ENCODE data around the gene CPZ. TPM values are rescaled to one million over a fixed set of nuclear protein-coding genes. Genes with fewer than 3 reads are reported as not detected.

Gene CPZ
- total RNA-seq, 1 experiment from 2014 or later, result 37.3 TPM

- Histone ChIP-seq H3T11ph (ENCODE audit: low read length) (no peak overlapping the region), H3K4ac (ENCODE audit: low read depth, low read length) (no peak overlapping the region), H3K27ac (ENCODE audit: insufficient read length, low read depth, low read length) (no peak overlapping the region), H3K79me1 (ENCODE audit: insufficient read depth, low read depth, low read length, poor library complexity, severe bottlenecking) (no peaks in the 10 kb centered on the region), H2BK20ac (ENCODE audit: low read depth, low read length, poor library complexity, severe bottlenecking) (no peak overlapping the region), H2BK15ac (ENCODE audit: low read depth, low read length) (no peak overlapping the region), H3K79me2 (ENCODE audit: insufficient read depth, low read length) (no peaks in the 10 kb centered on the region), H3K9me3 (ENCODE audit: control insufficient read depth, low read depth, low read length) (no peaks in the 10 kb centered on the region), H3K14ac (ENCODE audit: insufficient read depth, low read length) (no peak overlapping the region; the same call in 1 of the 2 replicates), H3K18ac (ENCODE audit: insufficient read length, low read depth, low read length) (no peak overlapping the region), H3K23me2 (ENCODE audit: insufficient read length, low read depth, low read length, poor library complexity, severe bottlenecking) (no peaks in the 10 kb centered on the region), H4K20me1 (ENCODE audit: control insufficient read depth, insufficient read depth, insufficient read length) (no peaks in the 10 kb centered on the region), H2BK5ac (ENCODE audit: insufficient read length, low read length) (no peak overlapping the region), H3K23ac (ENCODE audit: insufficient read length, low read depth, low read length) (no peak overlapping the region), H3K4me1 (ENCODE audit: insufficient read depth, low read length) (no peaks in the 10 kb centered on the region), H2BK120ac (ENCODE audit: low read depth, low read length, poor library complexity, severe bottlenecking) (no peak overlapping the region), H4K8ac (replicated peaks; ENCODE audit: insufficient read length, low read depth, low read length) (no peak overlapping the region), H3K27me3 (ENCODE audit: insufficient read depth, low read length) (no peaks in the 10 kb centered on the region), H4K91ac (ENCODE audit: insufficient read length, low read depth, low read length) (no peak overlapping the region), H2AFZ (ENCODE audit: low read length) (no peak overlapping the region), H2BK12ac (ENCODE audit: insufficient read length, low read depth, low read length) (no peak overlapping the region), H3K4me2 (ENCODE audit: insufficient read depth, insufficient read length, low read length) (no peak overlapping the region), H3K56ac (ENCODE audit: insufficient read length, low read depth, low read length) (no peak overlapping the region), H3K9ac (ENCODE audit: extremely low read depth, insufficient read length, low read length) (no peak overlapping the region), H4K5ac (ENCODE audit: insufficient read length, low read depth, low read length) (no peak overlapping the region), H2AK5ac (ENCODE audit: insufficient read length, low read length) (no peak overlapping the region)
- no peak overlapping the region for H3K27ac Mint-ChIP-seq
- H3K36me3 Mint-ChIP-seq (ENCODE audit: insufficient read depth in 1 of 3, low read depth in 3 of 3), result no peaks in the 10 kb centered on the region
- no CpG with 5 or more reads among the region's 33 CpGs for WGBS (ENCODE audit: extremely low coverage, insufficient read length, low lambda C conversion rate)
- peaks cover 8 to 14% of the 10 kb centered on the region in 2 experiments for H3K4me1 Mint-ChIP-seq
- TF ChIP-seq, protein P1, sequence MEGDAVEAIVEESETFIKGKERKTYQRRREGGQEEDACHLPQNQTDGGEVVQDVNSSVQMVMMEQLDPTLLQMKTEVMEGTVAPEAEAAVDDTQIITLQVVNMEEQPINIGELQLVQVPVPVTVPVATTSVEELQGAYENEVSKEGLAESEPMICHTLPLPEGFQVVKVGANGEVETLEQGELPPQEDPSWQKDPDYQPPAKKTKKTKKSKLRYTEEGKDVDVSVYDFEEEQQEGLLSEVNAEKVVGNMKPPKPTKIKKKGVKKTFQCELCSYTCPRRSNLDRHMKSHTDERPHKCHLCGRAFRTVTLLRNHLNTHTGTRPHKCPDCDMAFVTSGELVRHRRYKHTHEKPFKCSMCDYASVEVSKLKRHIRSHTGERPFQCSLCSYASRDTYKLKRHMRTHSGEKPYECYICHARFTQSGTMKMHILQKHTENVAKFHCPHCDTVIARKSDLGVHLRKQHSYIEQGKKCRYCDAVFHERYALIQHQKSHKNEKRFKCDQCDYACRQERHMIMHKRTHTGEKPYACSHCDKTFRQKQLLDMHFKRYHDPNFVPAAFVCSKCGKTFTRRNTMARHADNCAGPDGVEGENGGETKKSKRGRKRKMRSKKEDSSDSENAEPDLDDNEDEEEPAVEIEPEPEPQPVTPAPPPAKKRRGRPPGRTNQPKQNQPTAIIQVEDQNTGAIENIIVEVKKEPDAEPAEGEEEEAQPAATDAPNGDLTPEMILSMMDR (conservative IDR thresholded peaks at IDR 0.05), result no peak
- H3K4me3 Mint-ChIP-seq, result no peak overlapping the region; a peak in 1 of 5 replicates
- peaks cover 0 to 7% of the 10 kb centered on the region in 2 experiments; a peak in 2 of 5 replicates for H3K9me3 Mint-ChIP-seq
- peaks cover 13% of the 10 kb centered on the region for H3K27me3 Mint-ChIP-seq (ENCODE audit: low read depth)
- peak; percentile 26 for DNase-seq
These were observed 57.2 kb downstream of the CPZ start for GRCh38 chr4:8649631-8650361.
